ENCODE measurements around the gene SRSF4. TPM values are rescaled to one million over a fixed set of nuclear protein-coding genes. Genes with fewer than 3 reads are reported as not detected.
A peak's percentile ranks its signal among the peaks of the same experiment; 100 is the strongest.

The SRSF4 gene
- total RNA-seq, 2 donors from 2014 or later: 50.1 to 63.9 TPM

DNA sequence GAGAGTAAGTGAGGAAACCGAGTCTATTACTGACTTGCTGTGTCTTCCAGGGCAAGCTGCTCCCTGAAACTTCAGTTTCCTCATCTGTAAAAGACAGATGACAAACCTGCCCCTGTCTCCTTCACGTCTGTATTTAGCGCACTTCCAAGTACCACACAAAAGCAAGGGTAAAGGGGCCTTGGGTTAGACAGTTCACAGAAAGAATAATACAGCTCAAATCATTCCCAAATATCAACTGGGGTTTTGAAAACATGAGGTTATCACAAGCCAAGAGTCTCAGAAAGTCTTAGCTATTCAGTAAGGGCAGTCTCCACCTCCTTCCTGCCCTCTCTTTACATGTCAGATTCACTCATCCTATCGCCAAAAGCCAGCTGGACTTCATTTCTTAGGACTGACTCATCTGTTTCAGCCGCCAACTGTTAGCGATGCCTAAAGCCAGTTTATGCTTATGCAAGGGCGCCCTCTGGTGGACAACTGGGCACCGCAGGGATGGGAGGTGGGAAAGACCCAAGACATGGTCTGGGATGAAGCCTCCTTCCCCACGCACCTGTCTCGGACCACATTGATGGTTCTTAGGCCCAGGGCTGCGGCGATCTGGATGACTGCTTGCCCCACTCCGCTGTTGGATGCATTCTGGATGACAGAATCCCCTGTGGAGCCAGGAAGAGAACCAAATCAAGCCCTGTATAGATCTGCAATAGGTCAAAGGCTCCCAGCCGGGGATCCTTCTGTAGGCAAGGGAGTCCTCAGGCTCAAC lies 21.1 kb upstream of the SRSF4 start:
- intact Hi-C loops (cut with DNase I): loop anchor here (2.0 to 10.0 kb wide), 4 partner anchors 168 to 415 kb away; no protein-coding TSS in a partner anchor
- ATAC-seq: peak; percentile 96 to 99
- DNase-seq: peak; percentile 95

DNA sequence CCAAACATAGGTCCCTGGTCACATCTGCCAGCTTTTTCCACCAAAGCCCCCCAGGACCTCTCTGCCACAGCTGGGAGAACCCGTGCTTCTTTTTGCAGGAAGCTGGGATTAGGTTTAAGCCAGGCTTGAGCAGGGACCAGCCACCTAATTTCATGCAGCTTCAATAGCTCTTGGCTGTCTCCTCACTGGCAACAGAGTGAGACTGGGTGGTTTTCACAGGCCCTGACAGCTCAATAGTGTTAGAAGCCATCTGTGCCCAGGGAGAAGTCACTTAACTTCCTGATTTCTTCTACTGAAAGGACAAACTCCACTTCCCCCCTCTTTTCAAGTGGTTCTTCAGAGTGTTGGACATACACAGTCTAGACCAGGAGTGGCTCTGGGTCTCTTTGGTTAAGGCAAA lies 20.4 kb upstream of the SRSF4 start:
- peak; percentile 25 to 45 for ATAC-seq
- DNase-seq: no peak
- intact Hi-C loops (cut with DNase I): loop anchor here (2.0 to 10.0 kb wide), 4 partner anchors 167 to 415 kb away; no protein-coding TSS in a partner anchor

- DNase-seq (no peak), ATAC-seq (no peak)
- intact Hi-C loops (cut with DNase I): loop anchor here (2.0 to 10.0 kb wide), 4 partner anchors 167 to 414 kb away; no protein-coding TSS in a partner anchor
Observed at GRCh38 chr1:29201595-29202051, 19.9 kb upstream of the SRSF4 start.

DNA sequence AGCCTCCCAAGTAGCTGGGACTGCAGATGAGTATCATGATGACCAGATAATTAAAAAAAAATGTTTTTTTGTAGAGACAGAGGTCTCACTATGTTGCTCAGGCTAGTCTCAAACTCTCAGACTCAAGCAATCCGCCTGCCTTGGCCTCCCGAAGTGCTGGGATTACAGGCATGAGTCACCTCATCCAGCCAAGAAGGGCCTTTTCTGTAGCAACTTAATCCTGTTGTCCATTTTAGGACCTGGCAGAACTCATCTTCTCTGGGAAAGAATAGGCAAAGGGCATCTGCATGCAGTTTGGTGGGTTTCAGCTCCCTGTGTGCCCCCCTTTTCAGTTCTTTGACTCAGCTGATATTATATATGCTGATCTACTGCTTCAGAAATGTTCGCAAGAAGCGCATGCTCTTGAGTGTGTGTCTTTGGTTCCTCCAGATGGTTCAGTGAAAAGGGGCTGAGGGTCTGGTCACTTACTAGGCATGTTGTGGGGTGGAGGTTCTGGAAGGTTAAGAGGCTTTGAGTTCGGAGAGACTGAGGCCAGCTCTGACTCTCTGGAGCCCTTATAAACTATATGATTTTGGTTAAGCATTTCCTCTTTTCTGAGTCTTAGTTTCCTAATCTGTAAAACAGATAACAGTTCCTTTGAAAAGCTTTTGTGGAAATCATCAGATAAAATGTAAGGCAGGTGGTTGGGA lies 19.4 kb upstream of the SRSF4 start:
- ATAC-seq (no peak), DNase-seq (no peak)
- intact Hi-C loops (cut with DNase I): loop anchor here (5.0 to 10.0 kb wide), 3 partner anchors 166 to 414 kb away; no protein-coding TSS in a partner anchor

GRCh38 chr1:29197993-29198392 lies 16.3 kb upstream of the SRSF4 start:
- ATAC-seq: no peak
- DNase-seq: no peak
- intact Hi-C loops (cut with DNase I): no loop called here

- no peak for DNase-seq
- ATAC-seq: no peak
- intact Hi-C loops (cut with DNase I): no loop called here
Observed at GRCh38 chr1:29197590-29197924, 15.9 kb upstream of the SRSF4 start.

DNA sequence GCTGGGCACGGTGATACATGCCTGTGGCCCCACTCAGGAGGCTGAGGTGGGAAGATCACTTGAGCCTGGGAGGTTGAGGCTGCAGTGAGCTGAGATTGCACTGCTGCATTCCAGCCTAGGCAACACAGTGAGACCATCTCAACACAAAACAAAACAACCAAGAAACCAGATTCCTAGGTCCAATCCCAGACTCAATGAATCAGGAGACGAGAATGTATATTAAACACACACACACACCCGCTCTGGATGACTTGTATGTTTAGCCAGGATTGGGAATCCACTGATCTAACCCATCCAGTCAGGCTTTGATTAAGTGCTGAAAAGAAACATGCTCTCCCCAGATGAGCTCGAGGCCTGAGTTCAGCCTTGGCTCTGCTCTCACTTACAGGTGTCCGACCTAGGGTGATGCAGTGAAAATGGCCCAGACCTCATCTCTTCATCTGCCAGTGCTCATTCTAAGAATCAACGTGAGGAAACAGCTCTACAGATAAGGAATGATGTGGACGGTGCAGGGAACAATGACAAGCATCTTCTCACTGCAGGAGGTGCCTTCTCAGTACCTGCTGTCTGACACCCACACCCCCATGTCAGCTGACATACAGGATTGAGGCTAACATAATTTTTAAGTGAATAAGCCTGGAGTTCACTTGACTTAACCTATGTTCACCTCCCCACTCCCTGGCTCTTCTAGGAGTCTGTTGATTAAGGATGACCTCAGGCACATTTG lies 15.3 kb upstream of the SRSF4 start:
- intact Hi-C loops (cut with DNase I): no loop called here
- no peak for ATAC-seq
- DNase-seq: no peak

DNA sequence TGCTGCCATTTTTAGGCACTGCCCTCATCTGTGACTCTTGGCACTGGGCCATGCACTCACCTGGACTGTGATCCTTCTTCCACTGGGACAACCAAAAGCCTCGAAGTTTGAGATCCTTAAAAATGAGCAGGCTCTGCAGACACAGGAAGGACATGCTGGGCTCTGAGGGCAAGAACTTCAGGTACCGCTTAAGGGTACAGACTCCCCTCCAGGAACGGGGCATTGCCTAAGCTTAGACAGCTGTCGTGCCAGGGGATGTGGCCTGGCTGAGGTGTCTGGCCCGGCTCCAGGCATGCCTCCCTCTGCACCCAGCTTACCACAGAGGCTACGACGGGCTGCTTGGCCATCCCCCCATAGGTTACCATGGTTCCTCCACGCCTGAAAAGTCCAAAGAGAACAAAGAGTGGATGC lies 14.2 kb upstream of the SRSF4 start:
- no peak for DNase-seq

DNA sequence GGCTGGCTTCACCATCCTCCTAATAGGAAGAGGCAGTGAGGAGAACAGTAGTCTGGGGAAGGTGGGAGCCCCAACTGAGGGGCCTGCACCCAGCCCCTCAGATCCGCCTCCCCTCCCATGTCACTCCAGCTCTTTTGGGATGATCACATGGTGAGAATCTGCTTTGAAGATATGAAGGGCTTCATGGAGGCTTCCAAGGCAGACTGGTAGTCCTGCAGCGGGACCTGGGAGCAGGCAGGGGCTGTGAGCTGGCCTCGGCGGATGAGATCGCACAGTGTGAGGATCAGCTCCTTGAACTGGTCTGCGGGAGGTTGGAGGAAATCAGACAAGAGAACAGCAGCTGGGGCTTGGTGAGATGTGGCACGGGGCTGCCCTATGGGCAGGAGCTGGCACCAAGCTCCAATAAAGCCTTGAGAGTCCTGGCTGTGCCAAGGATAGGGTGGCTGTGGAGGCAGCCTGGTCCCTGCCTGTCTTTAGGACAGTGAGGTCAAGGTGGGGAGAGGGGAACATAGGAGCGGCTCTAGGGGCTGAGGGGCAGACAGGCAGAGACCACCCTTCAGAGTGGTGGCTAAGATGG lies 12.3 kb upstream of the SRSF4 start:
- DNase-seq (no peak), ATAC-seq (no peak)
- intact Hi-C loops (cut with DNase I): no loop called here

More for the DNA sequence above, 14.2 kb upstream of the SRSF4 start:
- intact Hi-C loops (cut with DNase I): no loop called here
- ATAC-seq: peak; percentile 14 to 27

DNA sequence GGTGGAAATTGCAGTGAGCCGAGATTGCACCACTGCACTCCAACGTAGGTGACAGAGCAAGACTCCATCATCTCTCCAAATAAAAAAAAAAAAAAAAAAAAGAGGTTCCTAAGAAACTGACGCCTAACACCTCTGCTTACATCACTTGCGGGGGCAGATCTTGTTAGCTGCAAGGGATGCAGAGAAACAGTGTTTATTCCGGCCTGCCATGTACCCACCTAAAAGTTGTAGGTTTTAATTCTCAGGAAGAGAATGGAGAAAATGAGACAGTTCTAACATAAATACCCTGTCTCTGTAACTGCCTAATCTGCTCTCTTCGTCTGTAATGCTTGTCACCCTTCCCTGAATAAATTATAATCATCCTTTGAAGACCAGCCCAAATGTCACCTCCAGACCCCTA lies 9.0 kb upstream of the SRSF4 start:
- DNase-seq: no peak
- ATAC-seq: no peak
- intact Hi-C loops (cut with DNase I): no loop called here

GRCh38 chr1:29186707-29187106 lies 5.0 kb upstream of the SRSF4 start:
- no peak for DNase-seq
- intact Hi-C loops (cut with DNase I): no loop called here
- ATAC-seq: no peak

GRCh38 chr1:29186252-29186651 lies 4.6 kb upstream of the SRSF4 start:
- DNase-seq: no peak
- intact Hi-C loops (cut with DNase I): no loop called here
- no peak for ATAC-seq

GRCh38 chr1:29183287-29183686 lies 1.6 kb upstream of the SRSF4 start:
- ATAC-seq: no peak
- DNase-seq: no peak
- intact Hi-C loops (cut with DNase I): loop anchor here in 1 of 2 donors (5.0 kb wide), 1 partner anchor 61 kb away; the partner anchor contains the start of gene TMEM200B

- intact Hi-C loops (cut with DNase I): loop anchor here in 1 of 2 donors (5.0 kb wide), 1 partner anchor 58 kb away; the partner anchor contains the start of gene TMEM200B
- ATAC-seq: peak; percentile 20 to 24
- no peak for DNase-seq
Observed at GRCh38 chr1:29180497-29181412, 945 bp downstream of the SRSF4 start.

- intact Hi-C loops (cut with DNase I): loop anchor here in 1 of 2 donors (5.0 kb wide), 2 partner anchors 57 to 512 kb away; partner anchors contain the start of genes GMEB1 and TMEM200B
- DNase-seq: no peak
- ATAC-seq: no peak
Observed at GRCh38 chr1:29179641-29180184, 2.0 kb downstream of the SRSF4 start.

GRCh38 chr1:29177022-29177705 lies 4.5 kb downstream of the SRSF4 start:
- no peak for DNase-seq
- intact Hi-C loops (cut with DNase I): loop anchor here in 1 of 2 donors (5.0 kb wide), 1 partner anchor 510 kb away; the partner anchor contains the start of gene GMEB1
- no peak for ATAC-seq

- intact Hi-C loops (cut with DNase I): loop anchor here in 1 of 2 donors (5.0 kb wide), 1 partner anchor 509 kb away; the partner anchor contains the start of gene GMEB1
- DNase-seq (no peak), ATAC-seq (no peak)
Observed at GRCh38 chr1:29176576-29176975, 5.1 kb downstream of the SRSF4 start.

All from left cardiac atrium (tissue), 4 donors.